ENCODE data around the gene PTPN1. TPM values are rescaled to one million over a fixed set of nuclear protein-coding genes. Genes with fewer than 3 reads are reported as not detected.
A peak's percentile ranks its signal among the peaks of the same experiment; 100 is the strongest.

Gene PTPN1
- total and polyA plus RNA-seq, 8 donors = 10.8 to 26.8 (median 16.8) TPM

DNA sequence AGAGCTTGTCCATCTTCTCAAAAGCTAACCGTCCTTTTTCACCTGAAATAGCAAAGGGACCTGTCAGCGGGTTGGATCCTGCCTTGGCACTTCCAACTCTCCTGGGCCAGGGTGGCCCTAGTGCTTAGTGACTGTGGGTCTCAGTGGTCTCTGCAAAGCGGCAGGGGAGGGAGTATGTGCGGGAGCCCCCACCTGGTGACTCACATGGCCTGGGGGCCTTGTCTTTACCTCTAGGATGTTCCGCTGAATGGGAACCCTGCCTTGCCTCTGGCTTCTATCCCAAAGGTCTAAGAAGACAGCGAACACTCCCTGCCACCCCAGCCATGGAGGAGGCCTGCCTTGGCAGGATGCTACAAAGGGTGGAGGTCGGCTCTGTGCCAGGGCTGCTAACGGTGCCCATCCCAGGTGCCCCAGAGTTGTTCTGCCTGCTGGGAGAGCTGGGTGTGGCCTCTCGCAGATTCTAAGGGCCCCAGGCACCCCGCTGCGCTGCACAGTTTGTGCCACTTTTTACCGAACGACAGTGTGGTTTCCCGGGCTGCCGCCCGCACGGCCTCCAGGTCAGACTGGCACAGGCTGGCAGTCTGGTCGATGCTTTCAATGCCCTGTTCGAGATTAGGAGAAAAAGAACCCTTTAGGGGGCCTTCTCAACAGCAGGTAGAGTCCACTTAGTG, 77.2 kb downstream of the PTPN1 start:
- Histone ChIP-seq H3K36me3 (peaks cover 33 to 87% (median 75%) of the 10 kb centered on the region in 4 donors), H3K27ac (no peak overlapping the region), H3K27me3 (no peaks in the 10 kb centered on the region), H3K4me1 (peaks cover 0 to 24% (median 14%) of the 10 kb centered on the region in 4 donors), H3K4me3 (no peak overlapping the region), H3K9me3 (no peaks in the 10 kb centered on the region)
- TF ChIP-seq POLR2AphosphoS5 (IDR thresholded peaks at IDR 0.05) = no peak
- TF ChIP-seq POLR2A (IDR thresholded peaks at IDR 0.05) = no peak
- TF ChIP-seq, protein P1, sequence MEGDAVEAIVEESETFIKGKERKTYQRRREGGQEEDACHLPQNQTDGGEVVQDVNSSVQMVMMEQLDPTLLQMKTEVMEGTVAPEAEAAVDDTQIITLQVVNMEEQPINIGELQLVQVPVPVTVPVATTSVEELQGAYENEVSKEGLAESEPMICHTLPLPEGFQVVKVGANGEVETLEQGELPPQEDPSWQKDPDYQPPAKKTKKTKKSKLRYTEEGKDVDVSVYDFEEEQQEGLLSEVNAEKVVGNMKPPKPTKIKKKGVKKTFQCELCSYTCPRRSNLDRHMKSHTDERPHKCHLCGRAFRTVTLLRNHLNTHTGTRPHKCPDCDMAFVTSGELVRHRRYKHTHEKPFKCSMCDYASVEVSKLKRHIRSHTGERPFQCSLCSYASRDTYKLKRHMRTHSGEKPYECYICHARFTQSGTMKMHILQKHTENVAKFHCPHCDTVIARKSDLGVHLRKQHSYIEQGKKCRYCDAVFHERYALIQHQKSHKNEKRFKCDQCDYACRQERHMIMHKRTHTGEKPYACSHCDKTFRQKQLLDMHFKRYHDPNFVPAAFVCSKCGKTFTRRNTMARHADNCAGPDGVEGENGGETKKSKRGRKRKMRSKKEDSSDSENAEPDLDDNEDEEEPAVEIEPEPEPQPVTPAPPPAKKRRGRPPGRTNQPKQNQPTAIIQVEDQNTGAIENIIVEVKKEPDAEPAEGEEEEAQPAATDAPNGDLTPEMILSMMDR (IDR thresholded peaks at IDR 0.05) = no peak
- TF ChIP-seq EP300 (IDR thresholded peaks at IDR 0.05) = no peak
- intact Hi-C loops (cut with DNase I; ENCODE audit: low total_unique reads) = no loop called here
- no peak for DNase-seq
- 80 to 94% (median 87%) methylated on average over 7 to 19 of the region's 19 CpGs for WGBS, 5 donors

- WGBS, 5 donors = 63 to 70% (median 67%) methylated on average over 12 of the region's 12 CpGs
- no peak for TF ChIP-seq EP300 (IDR thresholded peaks at IDR 0.05)
- TF ChIP-seq, protein P1 (IDR thresholded peaks at IDR 0.05) = peak in 5 of 7 experiments; percentile 59 to 84 (median 76)
- peak in 1 of 3 donors; percentile 55 for TF ChIP-seq POLR2AphosphoS5 (IDR thresholded peaks at IDR 0.05)
- TF ChIP-seq POLR2A (IDR thresholded peaks at IDR 0.05) = no peak
- peak; percentile 77 to 78 for DNase-seq
- Histone ChIP-seq H3K9me3 (no peaks in the 10 kb centered on the region), H3K36me3 (peaks cover 33 to 80% (median 67%) of the 10 kb centered on the region in 4 donors), H3K27ac (no peak overlapping the region), H3K27me3 (no peaks in the 10 kb centered on the region), H3K4me3 (no peak overlapping the region), H3K4me1 (peaks cover 0 to 31% (median 20%) of the 10 kb centered on the region in 4 donors)
- intact Hi-C loops (cut with DNase I; ENCODE audit: low total_unique reads) = no loop called here
Measured at GRCh38 chr20:50588034-50588736, 78.0 kb downstream of the PTPN1 start.

GRCh38 chr20:50589548-50590347, 79.6 kb downstream of the PTPN1 start:
- no peak for TF ChIP-seq EP300 (IDR thresholded peaks at IDR 0.05)
- TF ChIP-seq, protein P1 (IDR thresholded peaks at IDR 0.05) = no peak
- no peak for TF ChIP-seq POLR2A (IDR thresholded peaks at IDR 0.05)
- TF ChIP-seq POLR2AphosphoS5 (IDR thresholded peaks at IDR 0.05) = no peak
- Histone ChIP-seq H3K9me3 (no peaks in the 10 kb centered on the region), H3K4me3 (no peak overlapping the region), H3K27me3 (no peaks in the 10 kb centered on the region), H3K27ac (no peak overlapping the region), H3K36me3 (peaks cover 26 to 64% (median 52%) of the 10 kb centered on the region in 4 donors), H3K4me1 (peaks cover 0 to 39% (median 24%) of the 10 kb centered on the region in 4 donors)
- WGBS, 5 donors = 88 to 93% (median 91%) methylated on average over 20 of the region's 20 CpGs
- no peak for DNase-seq
- intact Hi-C loops (cut with DNase I; ENCODE audit: low total_unique reads) = no loop called here

- Histone ChIP-seq H3K27ac (no peak overlapping the region), H3K4me1 (peaks cover 0 to 45% (median 27%) of the 10 kb centered on the region in 4 donors), H3K4me3 (no peak overlapping the region), H3K27me3 (no peaks in the 10 kb centered on the region), H3K36me3 (peaks cover 26 to 58% (median 46%) of the 10 kb centered on the region in 4 donors), H3K9me3 (no peaks in the 10 kb centered on the region)
- intact Hi-C loops (cut with DNase I; ENCODE audit: low total_unique reads) = no loop called here
- WGBS, 5 donors = 81 to 93% (median 87%) methylated on average over 9 to 11 of the region's 11 CpGs
- DNase-seq = no peak
- no peak for TF ChIP-seq EP300 (IDR thresholded peaks at IDR 0.05)
- TF ChIP-seq, protein P1 (IDR thresholded peaks at IDR 0.05) = no peak
- no peak for TF ChIP-seq POLR2AphosphoS5 (IDR thresholded peaks at IDR 0.05)
- no peak for TF ChIP-seq POLR2A (IDR thresholded peaks at IDR 0.05)
Measured at GRCh38 chr20:50590348-50590664, 80.1 kb downstream of the PTPN1 start.

Measured in stomach (tissue), 9 donors.